Loucy (cell line): Measurements from ENCODE around the gene MT1B.

Source experiments
- H2AFZ ChIP-seq: fragments of 200-600 bp; sonication (generic); 2 replicates; pipeline ENCODE4 v1.6.0; 2016; ENCODE audit warnings: antibody characterized with exemption, mild to moderate bottlenecking, low read length, moderate library complexity
- H3F3A ChIP-seq: fragments of 200-600 bp; 2 replicates; pipeline ENCODE4 v1.6.0; 2016; ENCODE audit warnings: antibody characterized with exemption, low read depth, mild to moderate bottlenecking
- H3K27me3 ChIP-seq: fragments of 200-600 bp; sonication (generic); 2 replicates; pipeline ENCODE4 v1.6.1; 2014; ENCODE audit warnings: low read length, mild to moderate bottlenecking; ENCODE audit not compliant: insufficient read depth, poor library complexity, severe bottlenecking
- H3K36me3 ChIP-seq: fragments of 200-600 bp; sonication (generic); 2 replicates; pipeline ENCODE4 v1.6.1; 2016; ENCODE audit warnings: low read length; ENCODE audit not compliant: insufficient read depth
- H3K4me1 ChIP-seq: fragments of 200-600 bp; sonication (generic); 2 replicates; pipeline ENCODE4 v1.5.1; 2014; ENCODE audit warnings: low read length, mild to moderate bottlenecking; ENCODE audit not compliant: insufficient read depth, poor library complexity, severe bottlenecking
- H3K4me2 ChIP-seq: fragments of 200-600 bp; sonication (generic); 2 replicates; pipeline ENCODE4 v1.6.0; 2014; ENCODE audit warnings: antibody characterized with exemption, low read length, low read depth, mild to moderate bottlenecking; ENCODE audit not compliant: poor library complexity, severe bottlenecking
- H3K4me3 ChIP-seq: fragments of 200-600 bp; sonication (generic); 2 replicates; pipeline ENCODE4 v1.5.1; 2014; ENCODE audit warnings: low read length, mild to moderate bottlenecking, mixed read lengths; ENCODE audit not compliant: poor library complexity, severe bottlenecking
- H3K79me2 ChIP-seq: fragments of 200-600 bp; sonication (generic); 2 replicates; pipeline ENCODE4 v1.6.1; 2014; ENCODE audit warnings: low read length; ENCODE audit not compliant: insufficient read depth
- H3K9ac ChIP-seq: fragments of 200-600 bp; sonication (generic); 2 replicates; pipeline ENCODE4 v1.6.0; 2014; ENCODE audit warnings: mild to moderate bottlenecking, low read depth, low read length, moderate library complexity; ENCODE audit not compliant: poor library complexity, severe bottlenecking
- H3K9me2 ChIP-seq: fragments of 200-600 bp; sonication (generic); replicated peaks from 2 replicates; pipeline ENCODE4 v1.6.1; 2016; ENCODE audit warnings: low read depth, low read length, mixed read lengths
- H3K9me3 ChIP-seq: fragments of 200-600 bp; sonication (generic); 2 replicates; pipeline ENCODE4 v1.6.1; 2014; ENCODE audit warnings: mild to moderate bottlenecking, antibody characterized with exemption, low read length, low read depth; ENCODE audit not compliant: insufficient read depth
- H4K20me1 ChIP-seq: fragments of 200-600 bp; sonication (generic); 2 replicates; pipeline ENCODE4 v1.6.0; 2014; ENCODE audit warnings: antibody characterized with exemption, low read length, mild to moderate bottlenecking; ENCODE audit not compliant: insufficient read depth, poor library complexity, severe bottlenecking
- EZH2phosphoT487 ChIP-seq: fragments of 200-600 bp; IDR thresholded peaks from 2 replicates; pipeline ENCODE4 v1.6.1; 2018; ENCODE audit warnings: antibody characterized with exemption, mild to moderate bottlenecking, moderate library complexity, borderline replicate concordance
- TF ChIP-seq, protein P1 (sequence below): fragments of 200-600 bp; sonication (generic); conservative IDR thresholded peaks from 2 replicates; pipeline ENCODE4 v1.5.1; 2014; ENCODE audit warnings: mild to moderate bottlenecking, antibody characterized with exemption, low read length

MT1B gene

DNA sequence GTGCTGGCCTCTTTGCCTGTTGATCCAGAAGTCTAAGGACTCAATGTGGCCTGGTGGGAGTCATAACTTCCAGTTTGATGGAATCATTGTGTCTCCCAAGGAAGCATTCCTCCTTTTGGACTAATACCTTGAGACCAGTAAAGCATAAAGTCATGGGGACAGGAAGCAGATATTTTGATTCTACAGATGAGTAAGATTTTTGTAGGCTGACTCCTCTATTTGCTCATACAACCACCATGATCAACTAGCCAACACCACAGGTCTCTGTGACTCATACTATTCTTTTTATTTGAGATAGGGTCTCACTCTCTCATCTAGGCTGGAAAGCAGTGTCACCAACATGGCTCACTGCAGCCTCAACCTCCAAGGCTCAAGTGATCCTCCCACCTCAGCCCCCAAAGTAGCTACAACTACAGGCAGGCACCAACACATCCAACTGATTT, 37.1 kb upstream of the MT1B start:
- Histone ChIP-seq H3K9me2 (no peaks in the 10 kb centered on the region), H3K27me3 (no peaks in the 10 kb centered on the region), H3K9me3 (no peaks in the 10 kb centered on the region)

DNA sequence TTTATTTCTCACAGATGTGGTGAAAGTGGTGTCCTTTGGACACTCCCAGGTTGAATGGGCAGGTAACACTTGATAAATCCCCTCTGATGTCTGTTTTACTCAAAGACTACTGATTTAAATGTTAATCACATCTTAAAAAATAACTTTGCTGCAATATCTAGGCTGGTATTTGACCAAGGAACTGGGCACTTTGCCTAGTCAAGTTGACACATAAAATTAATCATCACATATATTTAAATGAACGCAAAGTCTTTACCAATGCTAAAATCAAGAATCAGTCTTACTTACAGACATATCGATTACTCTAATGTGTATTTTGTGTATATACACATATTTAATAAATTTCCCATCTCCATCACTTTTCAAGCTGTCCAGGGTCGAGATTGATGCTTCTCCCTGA, 36.3 kb upstream of the MT1B start:
- no peak overlapping the region for H3K4me2 ChIP-seq
- no peaks in the 10 kb centered on the region for H4K20me1 ChIP-seq
- H3F3A ChIP-seq = no peaks in the 10 kb centered on the region
- H3K79me2 ChIP-seq = no peaks in the 10 kb centered on the region
- no peaks in the 10 kb centered on the region for H3K9me3 ChIP-seq
- H2AFZ ChIP-seq = no peak overlapping the region
- H3K9me2 ChIP-seq = no peaks in the 10 kb centered on the region
- no peaks in the 10 kb centered on the region for H3K36me3 ChIP-seq
- no peak overlapping the region for H3K9ac ChIP-seq
- no peak overlapping the region for H3K4me3 ChIP-seq
- no peak for TF ChIP-seq EZH2phosphoT487
- TF ChIP-seq, protein P1, sequence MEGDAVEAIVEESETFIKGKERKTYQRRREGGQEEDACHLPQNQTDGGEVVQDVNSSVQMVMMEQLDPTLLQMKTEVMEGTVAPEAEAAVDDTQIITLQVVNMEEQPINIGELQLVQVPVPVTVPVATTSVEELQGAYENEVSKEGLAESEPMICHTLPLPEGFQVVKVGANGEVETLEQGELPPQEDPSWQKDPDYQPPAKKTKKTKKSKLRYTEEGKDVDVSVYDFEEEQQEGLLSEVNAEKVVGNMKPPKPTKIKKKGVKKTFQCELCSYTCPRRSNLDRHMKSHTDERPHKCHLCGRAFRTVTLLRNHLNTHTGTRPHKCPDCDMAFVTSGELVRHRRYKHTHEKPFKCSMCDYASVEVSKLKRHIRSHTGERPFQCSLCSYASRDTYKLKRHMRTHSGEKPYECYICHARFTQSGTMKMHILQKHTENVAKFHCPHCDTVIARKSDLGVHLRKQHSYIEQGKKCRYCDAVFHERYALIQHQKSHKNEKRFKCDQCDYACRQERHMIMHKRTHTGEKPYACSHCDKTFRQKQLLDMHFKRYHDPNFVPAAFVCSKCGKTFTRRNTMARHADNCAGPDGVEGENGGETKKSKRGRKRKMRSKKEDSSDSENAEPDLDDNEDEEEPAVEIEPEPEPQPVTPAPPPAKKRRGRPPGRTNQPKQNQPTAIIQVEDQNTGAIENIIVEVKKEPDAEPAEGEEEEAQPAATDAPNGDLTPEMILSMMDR = no peak
- H3K27me3 ChIP-seq = no peaks in the 10 kb centered on the region
- peaks cover 5% of the 10 kb centered on the region for H3K4me1 ChIP-seq

More for the DNA sequence above, 37.1 kb upstream of the MT1B start:
- Histone ChIP-seq H2AFZ (no peak overlapping the region), H4K20me1 (no peaks in the 10 kb centered on the region), H3K4me2 (no peak overlapping the region), H3K36me3 (no peaks in the 10 kb centered on the region), H3K4me3 (no peak overlapping the region), H3K9ac (no peak overlapping the region), H3K79me2 (no peaks in the 10 kb centered on the region), H3F3A (no peaks in the 10 kb centered on the region), H3K4me1 (peaks cover 13% of the 10 kb centered on the region)
- TF ChIP-seq, protein P1 = no peak
- TF ChIP-seq EZH2phosphoT487 = no peak

GRCh38 chr16:56616608-56617211, 35.0 kb upstream of the MT1B start:
- Histone ChIP-seq H2AFZ (no peak overlapping the region), H3F3A (no peaks in the 10 kb centered on the region), H3K4me3 (no peak overlapping the region)

More at GRCh38 chr16:56616608-56617211, 35.0 kb upstream of the MT1B start:
- no peaks in the 10 kb centered on the region for H3K4me1 ChIP-seq
- no peaks in the 10 kb centered on the region for H3K9me2 ChIP-seq
- no peaks in the 10 kb centered on the region for H3K79me2 ChIP-seq
- no peaks in the 10 kb centered on the region for H4K20me1 ChIP-seq
- H3K36me3 ChIP-seq = no peaks in the 10 kb centered on the region
- H3K4me2 ChIP-seq = no peak overlapping the region
- no peaks in the 10 kb centered on the region for H3K27me3 ChIP-seq
- no peak overlapping the region for H3K9ac ChIP-seq
- TF ChIP-seq EZH2phosphoT487 = no peak
- TF ChIP-seq, protein P1 = no peak
- H3K9me3 ChIP-seq = no peaks in the 10 kb centered on the region
